Measurements from ENCODE around the gene RPL3. TPM values are rescaled to one million over a fixed set of nuclear protein-coding genes. Genes with fewer than 3 reads are reported as not detected.
A peak's percentile ranks its signal among the peaks of the same experiment; 100 is the strongest.
"Not testable (repeated sequence)": the region's sequence is repeated elsewhere in the genome, so short reads cannot be mapped to it uniquely, and the experiment has no call there.

The RPL3 gene
- total and polyA plus RNA-seq, 7 donors: 266 to 1,471 (median 470) TPM

DNA sequence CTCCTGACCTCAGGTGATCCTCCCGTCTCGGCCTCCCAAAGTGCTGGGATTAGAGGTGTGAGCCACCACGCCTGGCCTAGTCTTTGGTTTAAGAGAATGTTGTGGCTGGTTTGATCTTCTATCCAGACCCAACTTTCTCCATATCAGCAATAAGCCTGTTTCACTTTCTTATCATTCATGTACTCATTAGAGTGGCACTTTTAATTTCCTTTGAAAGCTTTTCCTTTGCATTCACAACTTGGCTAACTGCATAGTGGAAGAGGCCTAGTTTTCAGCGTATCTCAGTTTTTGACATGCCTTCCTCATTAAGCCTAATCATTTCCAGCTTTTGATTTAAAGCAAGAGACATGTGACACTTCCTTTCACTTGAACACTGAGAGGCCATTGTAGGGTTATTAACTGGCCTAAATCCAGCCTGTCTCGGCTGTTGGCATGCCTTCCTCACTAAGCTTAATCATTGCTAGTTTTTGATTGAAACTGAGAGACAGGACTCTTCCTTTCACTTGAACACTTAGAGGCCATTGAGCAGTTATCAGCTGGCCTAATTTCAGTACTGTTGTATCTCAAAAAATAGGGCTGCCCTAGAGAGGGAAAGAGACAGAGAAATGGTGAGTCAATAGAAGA is 13.1 kb upstream of the RPL3 start:
- H3K27ac ChIP-seq: no peak overlapping the region
- H3K36me3 ChIP-seq (ENCODE audit: insufficient read depth in 1 of 2, low read depth in 1 of 2): no peaks in the 10 kb centered on the region
- no peaks in the 10 kb centered on the region for H3K9me3 ChIP-seq
- no peak for DNase-seq
- TF ChIP-seq, protein P1, sequence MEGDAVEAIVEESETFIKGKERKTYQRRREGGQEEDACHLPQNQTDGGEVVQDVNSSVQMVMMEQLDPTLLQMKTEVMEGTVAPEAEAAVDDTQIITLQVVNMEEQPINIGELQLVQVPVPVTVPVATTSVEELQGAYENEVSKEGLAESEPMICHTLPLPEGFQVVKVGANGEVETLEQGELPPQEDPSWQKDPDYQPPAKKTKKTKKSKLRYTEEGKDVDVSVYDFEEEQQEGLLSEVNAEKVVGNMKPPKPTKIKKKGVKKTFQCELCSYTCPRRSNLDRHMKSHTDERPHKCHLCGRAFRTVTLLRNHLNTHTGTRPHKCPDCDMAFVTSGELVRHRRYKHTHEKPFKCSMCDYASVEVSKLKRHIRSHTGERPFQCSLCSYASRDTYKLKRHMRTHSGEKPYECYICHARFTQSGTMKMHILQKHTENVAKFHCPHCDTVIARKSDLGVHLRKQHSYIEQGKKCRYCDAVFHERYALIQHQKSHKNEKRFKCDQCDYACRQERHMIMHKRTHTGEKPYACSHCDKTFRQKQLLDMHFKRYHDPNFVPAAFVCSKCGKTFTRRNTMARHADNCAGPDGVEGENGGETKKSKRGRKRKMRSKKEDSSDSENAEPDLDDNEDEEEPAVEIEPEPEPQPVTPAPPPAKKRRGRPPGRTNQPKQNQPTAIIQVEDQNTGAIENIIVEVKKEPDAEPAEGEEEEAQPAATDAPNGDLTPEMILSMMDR (IDR thresholded peaks at IDR 0.05): no peak
- no peaks in the 10 kb centered on the region for H3K4me1 ChIP-seq
- intact Hi-C loops (cut with DNase I): no loop called here
- 69 to 72% (median 71%) methylated on average over 5 of the region's 5 CpGs for WGBS, 3 donors
- H3K4me3 ChIP-seq: no peak overlapping the region
- no peaks in the 10 kb centered on the region for H3K27me3 ChIP-seq (ENCODE audit: insufficient read depth in 3 of 3, low read length in 2 of 3)
- ATAC-seq: no peak

DNA sequence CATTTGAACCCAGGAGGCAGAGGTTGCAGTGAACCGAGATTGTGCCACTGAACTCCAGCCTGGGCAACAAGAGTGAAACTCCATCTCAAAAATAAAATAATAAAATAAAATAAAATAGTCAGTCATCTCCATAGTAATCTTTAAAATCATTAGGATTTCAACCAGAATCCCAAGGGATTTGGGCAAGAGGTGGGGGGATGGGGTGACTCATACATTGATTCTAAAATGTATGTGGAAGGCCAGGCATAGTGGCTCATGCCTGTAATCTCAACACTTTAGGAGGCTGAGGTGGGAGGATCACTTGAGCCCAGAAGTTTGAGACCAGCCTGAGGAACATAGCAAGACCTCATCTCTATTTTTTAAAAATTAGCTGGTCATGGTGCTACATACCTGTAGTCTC is 11.1 kb upstream of the RPL3 start:
- H3K9me3 ChIP-seq; DNase-seq; H3K27me3 ChIP-seq (ENCODE audit: insufficient read depth in 3 of 3, low read length in 2 of 3); H3K4me1 ChIP-seq; H3K27ac ChIP-seq; intact Hi-C loops (cut with DNase I); ATAC-seq; H3K4me3 ChIP-seq; H3K36me3 ChIP-seq (ENCODE audit: insufficient read depth in 1 of 2, low read depth in 1 of 2): not testable (repeated sequence)
- 92 to 98% (median 95%) methylated on average over 1 of the region's 1 CpG for WGBS, 3 donors

DNA sequence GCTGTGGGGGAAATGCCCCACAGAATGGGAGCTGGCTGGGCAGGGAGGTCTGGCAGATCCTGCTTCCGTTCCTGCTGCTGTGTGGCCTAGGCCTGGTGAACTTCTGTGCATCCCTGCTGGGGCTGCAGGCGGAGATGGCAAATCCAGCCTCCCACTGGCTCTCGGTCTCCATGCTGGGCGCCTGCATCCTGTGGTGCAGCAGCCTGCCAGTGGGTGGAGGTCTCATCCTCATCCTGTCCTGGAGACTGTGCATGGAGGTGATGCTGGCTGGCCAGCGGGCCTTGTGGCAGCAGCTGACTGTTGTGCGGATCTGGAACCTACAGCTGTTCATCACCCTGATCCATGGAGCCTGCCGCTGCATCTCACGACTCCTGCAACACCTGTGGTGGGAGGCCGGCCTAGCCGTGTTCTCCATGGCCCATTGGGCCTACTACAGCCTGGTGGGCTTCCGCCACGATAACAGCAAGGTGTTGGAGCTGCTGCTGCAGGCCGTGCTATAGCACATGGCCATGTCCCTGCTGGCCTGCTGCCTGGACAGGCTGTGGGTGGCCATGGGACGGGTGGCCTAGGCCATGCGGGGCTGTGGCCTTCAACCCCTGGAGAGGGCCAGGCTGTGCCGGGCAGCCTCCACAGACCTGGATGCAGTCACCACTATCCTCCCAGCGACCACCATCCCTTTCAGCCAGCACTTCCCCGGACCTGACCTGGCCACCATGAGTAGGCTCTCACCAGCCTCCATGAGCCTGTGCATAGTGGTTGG is 8.8 kb upstream of the RPL3 start:
- intact Hi-C loops (cut with DNase I): no loop called here
- TF ChIP-seq, protein P1 (IDR thresholded peaks at IDR 0.05): no peak
- ATAC-seq: peak in 2 of 4 donors; percentile 24 to 42
- Histone ChIP-seq H3K4me1 (no peaks in the 10 kb centered on the region), H3K4me3 (no peak overlapping the region), H3K27me3 (ENCODE audit: insufficient read depth in 3 of 3, low read length in 2 of 3) (no peaks in the 10 kb centered on the region), H3K27ac (no peak overlapping the region), H3K9me3 (no peaks in the 10 kb centered on the region), H3K36me3 (ENCODE audit: insufficient read depth in 1 of 2, low read depth in 1 of 2) (no peaks in the 10 kb centered on the region)
- DNase-seq: no peak
- WGBS, 3 donors: 80 to 90% (median 89%) methylated on average over 17 to 18 of the region's 18 CpGs

DNA sequence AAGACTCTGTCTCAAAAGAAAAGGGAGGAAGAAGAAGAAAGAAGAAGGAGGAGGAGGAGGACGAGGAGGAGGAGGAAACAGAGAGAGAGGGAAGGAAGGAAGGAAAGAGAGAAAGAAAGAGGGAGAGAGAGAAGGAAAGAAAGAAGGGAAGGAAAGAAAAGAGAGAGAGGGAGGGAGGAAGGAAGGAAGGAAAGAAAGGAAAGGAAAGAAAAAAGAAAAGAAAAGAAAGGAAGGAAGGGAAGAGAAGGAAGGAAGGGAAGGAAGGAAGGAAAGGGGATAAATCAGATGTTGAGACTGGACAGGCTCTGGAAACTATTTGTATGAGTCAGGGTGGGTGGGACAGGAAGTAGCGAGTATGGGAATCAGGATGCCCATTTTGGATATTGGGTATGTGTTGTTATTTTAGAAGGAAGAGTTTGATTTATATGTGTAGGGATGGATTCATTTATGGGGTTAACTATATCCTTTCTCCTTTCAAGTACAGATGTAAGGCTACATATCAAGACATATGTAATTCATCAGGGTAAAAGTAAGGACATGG is 6.0 kb upstream of the RPL3 start:
- WGBS, 3 donors: 50 to 70% (median 58%) methylated on average over 2 of the region's 2 CpGs
- H3K27me3 ChIP-seq (ENCODE audit: insufficient read depth in 3 of 3, low read length in 2 of 3): no peaks in the 10 kb centered on the region
- H3K9me3 ChIP-seq: no peaks in the 10 kb centered on the region
- TF ChIP-seq, protein P1 (IDR thresholded peaks at IDR 0.05): no peak
- H3K27ac ChIP-seq: no peak overlapping the region
- ATAC-seq (no peak), DNase-seq (no peak)
- H3K4me3 ChIP-seq: no peak overlapping the region
- intact Hi-C loops (cut with DNase I): no loop called here
- no peaks in the 10 kb centered on the region for H3K4me1 ChIP-seq
- H3K36me3 ChIP-seq (ENCODE audit: insufficient read depth in 1 of 2, low read depth in 1 of 2): no peaks in the 10 kb centered on the region

DNA sequence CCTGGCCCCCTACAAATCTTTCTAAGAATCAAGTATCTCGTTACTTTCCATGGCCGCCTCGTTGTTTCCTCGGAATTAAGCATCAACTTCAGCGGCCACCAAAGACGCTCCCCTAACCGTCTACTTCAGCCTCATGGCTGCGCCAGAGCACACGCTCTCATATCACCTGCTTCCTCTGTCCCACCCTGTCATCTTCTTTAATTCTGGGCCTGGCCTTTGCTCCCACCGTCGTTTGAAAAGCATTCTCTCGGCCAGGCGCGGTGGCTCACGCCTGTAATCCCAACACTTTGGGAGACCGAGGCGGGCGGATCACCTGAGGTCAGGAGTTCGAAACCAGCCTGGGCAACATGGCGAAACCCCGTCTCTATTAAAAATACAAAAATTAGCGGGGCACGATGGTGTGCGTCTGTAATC is 1.2 kb upstream of the RPL3 start:
- H3K4me3 ChIP-seq: peak overlapping the region; percentile 91
- H3K27ac ChIP-seq: peak overlapping the region; percentile 95
- H3K9me3 ChIP-seq; intact Hi-C loops (cut with DNase I); H3K27me3 ChIP-seq (ENCODE audit: insufficient read depth in 3 of 3, low read length in 2 of 3); DNase-seq; ATAC-seq: not testable (repeated sequence)
- peaks cover 5 to 30% of the 10 kb centered on the region in 2 donors for H3K36me3 ChIP-seq (ENCODE audit: insufficient read depth in 1 of 2, low read depth in 1 of 2)
- H3K4me1 ChIP-seq: peaks cover 25% of the 10 kb centered on the region
- 80 to 92% (median 81%) methylated on average over 23 to 24 of the region's 24 CpGs for WGBS, 3 donors

Measured in psoas muscle (tissue), 8 donors.